Suprapubic skin (tissue), 4 donors: ENCODE results near the gene C15orf39. TPM values are rescaled to one million over a fixed set of nuclear protein-coding genes. Genes with fewer than 3 reads are reported as not detected.

Source experiments
- DNase-seq, 2 donors: peaks; one replicate each; pipeline ENCODE4 v3.0.0-alpha.2; 2019; ENCODE audit warnings: low spot score in 2 of 2
- H3K27ac ChIP-seq: fragments of 200-600 bp; sonication (generic); one replicate; pipeline ENCODE4 v1.5.1; 2019
- H3K27me3 ChIP-seq: fragments of 200-600 bp; sonication (generic); one replicate; pipeline ENCODE4 v1.5.1; 2019
- H3K36me3 ChIP-seq: fragments of 200-600 bp; sonication (generic); one replicate; pipeline ENCODE4 v1.5.1; 2019
- H3K4me1 ChIP-seq: fragments of 200-600 bp; sonication (generic); one replicate; pipeline ENCODE4 v1.5.1; 2019
- H3K4me3 ChIP-seq: fragments of 200-600 bp; sonication (generic); one replicate; pipeline ENCODE4 v1.5.1; 2019; ENCODE audit warnings: mild to moderate bottlenecking
- H3K9me3 ChIP-seq: fragments of 200-600 bp; sonication (generic); one replicate; pipeline ENCODE4 v1.5.1; 2019
- EP300 ChIP-seq: sonication (generic); formaldehyde crosslinking; IDR thresholded peaks from one replicate; pipeline ENCODE4 v1.6.1; 2017; ENCODE audit warnings: antibody characterized with exemption
- POLR2A ChIP-seq, 2 donors: fragments of 450-650 bp; IDR thresholded peaks; one replicate each; pipeline ENCODE4 v1.6.1; 2017; ENCODE audit warnings: antibody characterized with exemption in 2 of 2, mild to moderate bottlenecking in 2 of 2, moderate library complexity in 2 of 2
- POLR2AphosphoS5 ChIP-seq, 3 donors: sonication (generic); formaldehyde crosslinking; IDR thresholded peaks; one replicate each; pipeline ENCODE4 v1.6.1; 2017; ENCODE audit warnings: antibody characterized with exemption in 3 of 3
- WGBS: methylation state at CpG from one replicate; pipeline ENCODE4 v1.1.5; 2018; 5-methylcytosine and 5-hydroxymethylcytosine counted together
- total RNA-seq, 4 donors: library from RNA; depleted of rRNA; stranded (reverse); fragments of >200 nt; gene quantifications; one replicate each; pipeline ENCODE4 v1.1.0, GENCODE V29; 2016
- TF ChIP-seq, protein P1 (sequence below), 2 donors: fragments of 200-600 bp in 1 of 2; fragments of 450-650 bp in 1 of 2; sonication (generic) in 1 of 2; IDR thresholded peaks; one replicate each; pipeline ENCODE4 v1.5.1; 2016 to 2019; ENCODE audit warnings: antibody characterized with exemption in 2 of 2, mild to moderate bottlenecking in 1 of 2, moderate library complexity in 1 of 2

Gene C15orf39
- total RNA-seq, 4 donors from 2014 or later, result 33.0 to 35.2 (median 33.3) TPM

DNA sequence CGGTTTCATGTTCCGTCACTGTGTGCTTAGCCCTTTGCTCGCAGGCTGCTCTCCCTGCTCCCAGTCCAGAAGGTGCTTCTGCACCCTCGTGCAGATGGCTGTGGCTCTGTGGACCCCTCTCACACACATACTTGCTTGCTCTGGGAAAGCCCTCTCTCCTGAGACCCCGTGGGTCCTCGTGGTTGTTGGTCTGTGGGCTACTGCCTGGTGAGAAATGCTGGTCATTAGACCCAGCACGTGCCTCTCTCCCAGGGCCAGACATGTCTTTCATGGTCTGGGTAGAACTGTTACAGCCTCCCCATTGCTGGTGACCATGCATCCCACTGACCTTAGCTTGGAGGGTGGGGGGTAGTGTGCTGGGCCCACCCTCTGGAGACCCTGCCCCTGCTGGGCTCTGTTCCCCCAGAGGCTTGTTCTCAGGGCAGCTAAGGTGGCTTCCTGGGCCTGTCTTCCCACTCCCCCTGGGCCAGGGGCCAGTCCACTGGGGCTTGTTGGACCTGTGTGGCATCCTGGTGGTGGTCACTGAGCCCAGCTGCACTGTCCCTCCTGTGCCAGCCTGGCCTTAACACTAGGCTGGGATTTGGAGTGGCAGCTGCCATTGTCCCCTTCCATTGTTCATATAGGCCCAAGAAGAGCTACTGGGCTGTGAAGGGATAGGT, 10.6 kb downstream of the C15orf39 start:
- WGBS, result 77% methylated on average over 7 of the region's 7 CpGs
- Histone ChIP-seq H3K4me3 (no peak overlapping the region), H3K27ac (no peak overlapping the region), H3K4me1 (peaks cover 30% of the 10 kb centered on the region), H3K36me3 (peaks cover 72% of the 10 kb centered on the region), H3K27me3 (no peaks in the 10 kb centered on the region), H3K9me3 (no peaks in the 10 kb centered on the region)
- DNase-seq, result no peak
- no peak for TF ChIP-seq EP300
- TF ChIP-seq, protein P1, sequence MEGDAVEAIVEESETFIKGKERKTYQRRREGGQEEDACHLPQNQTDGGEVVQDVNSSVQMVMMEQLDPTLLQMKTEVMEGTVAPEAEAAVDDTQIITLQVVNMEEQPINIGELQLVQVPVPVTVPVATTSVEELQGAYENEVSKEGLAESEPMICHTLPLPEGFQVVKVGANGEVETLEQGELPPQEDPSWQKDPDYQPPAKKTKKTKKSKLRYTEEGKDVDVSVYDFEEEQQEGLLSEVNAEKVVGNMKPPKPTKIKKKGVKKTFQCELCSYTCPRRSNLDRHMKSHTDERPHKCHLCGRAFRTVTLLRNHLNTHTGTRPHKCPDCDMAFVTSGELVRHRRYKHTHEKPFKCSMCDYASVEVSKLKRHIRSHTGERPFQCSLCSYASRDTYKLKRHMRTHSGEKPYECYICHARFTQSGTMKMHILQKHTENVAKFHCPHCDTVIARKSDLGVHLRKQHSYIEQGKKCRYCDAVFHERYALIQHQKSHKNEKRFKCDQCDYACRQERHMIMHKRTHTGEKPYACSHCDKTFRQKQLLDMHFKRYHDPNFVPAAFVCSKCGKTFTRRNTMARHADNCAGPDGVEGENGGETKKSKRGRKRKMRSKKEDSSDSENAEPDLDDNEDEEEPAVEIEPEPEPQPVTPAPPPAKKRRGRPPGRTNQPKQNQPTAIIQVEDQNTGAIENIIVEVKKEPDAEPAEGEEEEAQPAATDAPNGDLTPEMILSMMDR (IDR thresholded peaks at IDR 0.05), result no peak
- TF ChIP-seq POLR2AphosphoS5 (IDR thresholded peaks at IDR 0.05), result no peak
- TF ChIP-seq POLR2A (IDR thresholded peaks at IDR 0.05), result no peak

DNA sequence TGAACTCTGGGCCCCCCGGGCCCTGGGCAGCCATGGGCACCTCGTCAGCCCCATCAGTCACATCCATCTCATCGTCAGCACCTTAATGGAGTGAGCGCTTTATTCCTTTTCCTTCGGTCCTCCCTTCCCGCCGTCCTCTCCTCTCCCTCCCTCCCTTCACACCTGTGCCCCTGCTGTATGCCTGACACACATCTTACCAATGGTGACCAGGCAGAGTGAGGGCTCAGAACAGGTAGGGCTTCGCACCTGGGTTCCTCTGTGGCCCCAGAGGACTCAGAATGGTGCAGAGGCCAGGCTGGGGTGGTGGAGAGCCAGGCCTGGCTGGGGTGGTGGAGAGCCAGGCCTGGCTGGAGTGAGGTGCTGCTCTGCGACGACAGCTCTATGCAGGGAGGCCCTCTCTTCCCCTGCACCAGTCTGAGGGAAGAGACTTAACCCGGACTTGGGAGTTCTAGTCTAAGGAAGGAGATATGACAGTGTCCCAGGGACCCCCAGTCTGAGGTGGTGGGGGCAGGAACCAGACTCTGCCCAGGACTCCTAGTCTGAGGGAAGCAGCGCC, 11.6 kb downstream of the C15orf39 start:
- TF ChIP-seq POLR2AphosphoS5 (IDR thresholded peaks at IDR 0.05), result no peak
- no peak for TF ChIP-seq EP300
- no peak for TF ChIP-seq POLR2A (IDR thresholded peaks at IDR 0.05)
- TF ChIP-seq, protein P1 (IDR thresholded peaks at IDR 0.05), result no peak
- Histone ChIP-seq H3K4me1 (peaks cover 26% of the 10 kb centered on the region), H3K36me3 (peaks cover 62% of the 10 kb centered on the region), H3K27me3 (no peaks in the 10 kb centered on the region), H3K4me3 (no peak overlapping the region), H3K27ac (no peak overlapping the region), H3K9me3 (no peaks in the 10 kb centered on the region)
- WGBS, result 90% methylated on average over 12 of the region's 12 CpGs
- DNase-seq, result no peak

DNA sequence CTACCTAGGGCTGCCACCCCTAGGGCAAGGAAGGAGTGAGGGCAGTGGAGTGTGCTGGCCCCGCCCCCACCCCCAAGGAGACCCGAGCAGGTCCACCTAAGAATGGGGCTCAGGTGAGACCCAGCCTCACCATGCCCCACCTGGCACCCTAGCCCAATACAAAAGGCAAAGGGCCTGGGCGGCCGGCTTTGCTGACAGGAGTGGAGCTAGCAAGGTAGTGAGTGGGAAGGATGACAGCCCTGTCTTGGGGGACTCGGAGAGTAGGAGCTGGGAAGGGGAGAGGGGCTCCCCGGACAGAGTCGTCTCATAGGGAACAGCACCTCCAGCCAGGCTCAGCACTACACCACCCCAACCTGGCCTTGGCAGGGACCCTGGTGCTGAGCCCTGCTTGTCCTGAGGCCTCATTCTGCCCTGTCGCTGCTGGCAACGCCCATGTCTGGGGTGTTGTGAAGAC, 12.1 kb downstream of the C15orf39 start:
- whole genome bisulfite sequencing, result 78% methylated on average over 8 of the region's 9 CpGs
- no peak for DNase-seq
- Histone ChIP-seq H3K9me3 (no peaks in the 10 kb centered on the region), H3K27ac (no peak overlapping the region), H3K27me3 (no peaks in the 10 kb centered on the region), H3K4me1 (peaks cover 21% of the 10 kb centered on the region), H3K4me3 (no peak overlapping the region), H3K36me3 (peaks cover 57% of the 10 kb centered on the region)
- TF ChIP-seq EP300, result no peak
- TF ChIP-seq POLR2A (IDR thresholded peaks at IDR 0.05), result no peak
- no peak for TF ChIP-seq POLR2AphosphoS5 (IDR thresholded peaks at IDR 0.05)
- TF ChIP-seq, protein P1 (IDR thresholded peaks at IDR 0.05), result no peak

DNA sequence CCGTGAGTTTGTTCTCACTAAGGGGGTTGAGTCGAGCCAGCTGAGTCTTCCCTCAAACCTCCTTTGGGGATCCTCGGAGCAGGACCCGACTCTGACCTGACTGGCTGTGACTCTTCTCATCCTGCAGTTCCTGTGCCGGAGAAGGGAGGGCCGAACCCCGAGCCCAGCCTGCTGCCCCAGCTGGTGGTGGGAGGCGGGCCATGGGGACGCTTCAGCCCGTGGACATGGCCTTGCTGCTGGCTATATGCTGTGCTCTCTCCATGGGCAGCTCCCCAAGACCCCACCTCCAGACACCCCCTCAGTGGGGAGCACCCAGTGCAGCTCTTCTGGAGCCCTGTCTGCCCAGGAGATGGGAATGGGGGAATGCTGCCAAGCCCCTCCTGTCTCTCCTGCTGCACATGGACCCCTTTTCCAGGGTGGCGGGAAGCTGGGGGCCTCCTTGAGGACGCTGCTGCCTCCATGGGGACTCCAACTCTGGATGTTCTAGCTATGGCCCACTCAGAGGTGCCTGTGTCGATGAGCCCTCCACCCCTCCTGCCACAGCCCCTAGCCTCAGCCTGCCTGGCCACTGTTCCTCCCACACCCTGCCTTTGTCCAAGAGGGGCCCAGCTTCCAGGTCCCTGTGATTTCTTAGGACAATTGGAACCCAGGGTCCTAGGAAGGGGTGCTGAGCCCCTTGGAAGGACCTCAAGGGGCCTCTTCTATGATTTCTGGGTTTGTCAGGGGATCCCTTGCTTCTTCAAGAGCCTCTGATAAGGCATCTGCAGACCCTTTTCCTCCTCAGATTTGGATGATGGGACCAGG, 12.8 kb downstream of the C15orf39 start:
- H3K9me3 ChIP-seq, result no peaks in the 10 kb centered on the region
- DNase-seq, result no peak
- peaks cover 50% of the 10 kb centered on the region for H3K36me3 ChIP-seq
- H3K4me1 ChIP-seq, result peaks cover 21% of the 10 kb centered on the region
- H3K27me3 ChIP-seq, result no peaks in the 10 kb centered on the region
- H3K4me3 ChIP-seq, result no peak overlapping the region
- TF ChIP-seq POLR2A (IDR thresholded peaks at IDR 0.05) (no peak), EP300 (no peak), POLR2AphosphoS5 (IDR thresholded peaks at IDR 0.05) (no peak)
- TF ChIP-seq, protein P1 (IDR thresholded peaks at IDR 0.05), result no peak
- no peak overlapping the region for H3K27ac ChIP-seq
- 61% methylated on average over 5 of the region's 13 CpGs for WGBS
